Urinary bladder (tissue), 4 donors: ENCODE data around the gene OTC. TPM values are rescaled to one million over a fixed set of nuclear protein-coding genes. Genes with fewer than 3 reads are reported as not detected.

Source experiments
- DNase-seq: peaks from one replicate; pipeline ENCODE4 v3.0.0-alpha.2; 2015; ENCODE audit errors: extremely low spot score
- H3K27ac ChIP-seq: one replicate; pipeline ENCODE4 v1.5.1; 2013; ENCODE audit warnings: low read depth, mild to moderate bottlenecking, moderate library complexity
- H3K36me3 ChIP-seq: one replicate; pipeline ENCODE4 v1.6.1; 2013; ENCODE audit warnings: mild to moderate bottlenecking, moderate library complexity; ENCODE audit not compliant: insufficient read depth
- H3K4me1 ChIP-seq: one replicate; pipeline ENCODE4 v1.6.1; 2013; ENCODE audit warnings: mild to moderate bottlenecking, moderate library complexity; ENCODE audit not compliant: insufficient read depth
- H3K4me3 ChIP-seq: one replicate; pipeline ENCODE4 v1.5.1; 2013; ENCODE audit warnings: low read depth, low read length
- WGBS: extraction: QIAGEN DNeasy Blood & Tissue Kit; methylation state at CpG from one replicate; pipeline ENCODE4 v1.1.7; 2013; 5-methylcytosine and 5-hydroxymethylcytosine counted together
- polyA plus RNA-seq: library from polyadenylated mRNA; stranded (reverse); fragments of 200-250 nt; gene quantifications from one replicate; pipeline ENCODE4 v1.2.3, GENCODE V29; 2013
- small RNA-seq: library from RNA; depleted of rRNA; stranded (forward); fragments of <200 nt; gene quantifications from one replicate; pipeline ENCODE3, GENCODE V24; 2014
- total RNA-seq: library from RNA; depleted of rRNA; stranded (reverse); fragments of >200 nt; gene quantifications from one replicate; pipeline ENCODE4 v1.2.3, GENCODE V29; 2014
- donor health status: healthy with polysubstance abuse.
- donor health status: healthy.

The OTC gene
- total and polyA plus RNA-seq, 2 donors, result 0.41 to 0.63 TPM

DNA sequence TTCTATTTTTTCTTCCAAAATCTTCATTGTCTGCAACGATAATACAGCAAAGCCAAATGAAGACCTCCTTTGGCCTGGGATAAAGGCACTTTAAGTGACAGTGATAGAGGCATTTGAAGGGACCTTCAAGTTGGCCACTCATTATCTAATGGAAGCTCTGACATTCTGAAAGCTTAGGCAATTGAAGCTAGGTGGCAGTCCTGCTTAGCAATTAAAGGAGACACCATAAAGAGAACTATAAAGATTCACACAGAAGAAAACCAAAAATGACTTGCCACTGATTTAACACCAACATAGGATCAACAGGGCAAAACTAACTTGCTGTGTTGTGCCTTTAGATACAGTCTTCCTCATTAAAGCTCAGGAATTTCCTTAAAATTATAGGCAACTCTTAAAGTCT is 105.7 kb downstream of the OTC start:
- WGBS, result 92% methylated on average over 1 of the region's 1 CpG
- Histone ChIP-seq H3K36me3 (no peaks in the 10 kb centered on the region), H3K27ac (no peak overlapping the region), H3K4me1 (no peaks in the 10 kb centered on the region), H3K4me3 (no peak overlapping the region)
- no peak for DNase-seq

- DNase-seq, result no peak
- Histone ChIP-seq H3K4me1 (no peaks in the 10 kb centered on the region), H3K4me3 (no peak overlapping the region), H3K36me3 (no peaks in the 10 kb centered on the region), H3K27ac (no peak overlapping the region)
Observed at GRCh38 chrX:38462257-38462656, 109.9 kb downstream of the OTC start.

GRCh38 chrX:38465686-38466085 is 113.3 kb downstream of the OTC start:
- 88% methylated on average over 1 of the region's 1 CpG for WGBS

GRCh38 chrX:38468563-38469157 is 116.3 kb downstream of the OTC start:
- WGBS, result 78% methylated on average over 6 of the region's 6 CpGs
- H3K27ac ChIP-seq, result no peak overlapping the region
- no peaks in the 10 kb centered on the region for H3K36me3 ChIP-seq
- DNase-seq, result no peak
- H3K4me3 ChIP-seq, result no peak overlapping the region
- no peaks in the 10 kb centered on the region for H3K4me1 ChIP-seq

More at GRCh38 chrX:38465686-38466085, 113.3 kb downstream of the OTC start:
- no peak overlapping the region for H3K4me3 ChIP-seq
- no peaks in the 10 kb centered on the region for H3K4me1 ChIP-seq
- H3K36me3 ChIP-seq, result no peaks in the 10 kb centered on the region
- no peak overlapping the region for H3K27ac ChIP-seq
- no peak for DNase-seq

Small RNAs within 50 kb of the gene (small RNA-seq; reads per million reads assigned to genes)
- not detected for gene RF00322

Other genes with a start within 250 kb of the OTC start
- 82.7 TPM for gene SRPX, start 131.7 kb upstream of the OTC start, total RNA-seq
- gene SRPX, start 131.7 kb upstream of the OTC start, polyA plus RNA-seq, result 333 TPM
- 13.6 TPM for gene RPGR, start 25.1 kb upstream of the OTC start, total RNA-seq
- gene RPGR, start 25.1 kb upstream of the OTC start, polyA plus RNA-seq, result 12.9 TPM
- gene TSPAN7, start 208.9 kb downstream of the OTC start, total RNA-seq, result 14.1 TPM
- 72.0 TPM for gene TSPAN7, start 208.9 kb downstream of the OTC start, polyA plus RNA-seq